Prostate gland (tissue), 2 donors: ENCODE results near the gene BTBD9.

Experiments
- POLR2A ChIP-seq: fragments of 450-650 bp; IDR thresholded peaks from one replicate; pipeline ENCODE4 v1.6.1; 2016; ENCODE audit warnings: antibody characterized with exemption, mild to moderate bottlenecking
- POLR2AphosphoS5 ChIP-seq: sonication (generic); formaldehyde crosslinking; IDR thresholded peaks from one replicate; pipeline ENCODE4 v1.6.1; 2017; ENCODE audit warnings: antibody characterized with exemption
- TF ChIP-seq, protein P1 (sequence below), 4 experiments: fragments of 200-600 bp in 2 of 4; fragments of 450-650 bp in 2 of 4; sonication (generic) in 2 of 4; IDR thresholded peaks; 1 replicate in 3 of 4; 2 replicates in 1 of 4; pipeline ENCODE4 v1.5.1; 2016 to 2019; ENCODE audit warnings: antibody characterized with exemption in 4 of 4, mild to moderate bottlenecking in 2 of 4, moderate library complexity in 2 of 4

DNA sequence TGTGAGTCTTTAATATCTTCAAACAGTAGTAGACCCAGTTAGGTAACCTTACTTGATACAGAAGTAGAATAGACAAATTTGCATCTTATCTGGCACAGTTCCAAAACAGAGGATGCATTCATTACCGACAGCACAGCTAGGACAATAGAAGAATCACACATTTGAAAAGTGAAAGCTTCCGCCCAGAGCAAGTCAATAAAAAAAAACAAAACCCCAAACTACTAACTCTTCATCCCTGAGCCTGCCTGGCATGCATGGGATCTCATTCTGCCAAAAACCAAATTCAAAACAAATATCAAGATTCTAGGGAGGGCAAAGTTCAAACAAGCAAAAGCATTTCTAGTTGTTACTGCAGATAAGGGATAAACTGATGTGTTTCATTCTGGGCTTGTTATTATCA, 235.4 kb downstream of the BTBD9 start:
- TF ChIP-seq, protein P1, sequence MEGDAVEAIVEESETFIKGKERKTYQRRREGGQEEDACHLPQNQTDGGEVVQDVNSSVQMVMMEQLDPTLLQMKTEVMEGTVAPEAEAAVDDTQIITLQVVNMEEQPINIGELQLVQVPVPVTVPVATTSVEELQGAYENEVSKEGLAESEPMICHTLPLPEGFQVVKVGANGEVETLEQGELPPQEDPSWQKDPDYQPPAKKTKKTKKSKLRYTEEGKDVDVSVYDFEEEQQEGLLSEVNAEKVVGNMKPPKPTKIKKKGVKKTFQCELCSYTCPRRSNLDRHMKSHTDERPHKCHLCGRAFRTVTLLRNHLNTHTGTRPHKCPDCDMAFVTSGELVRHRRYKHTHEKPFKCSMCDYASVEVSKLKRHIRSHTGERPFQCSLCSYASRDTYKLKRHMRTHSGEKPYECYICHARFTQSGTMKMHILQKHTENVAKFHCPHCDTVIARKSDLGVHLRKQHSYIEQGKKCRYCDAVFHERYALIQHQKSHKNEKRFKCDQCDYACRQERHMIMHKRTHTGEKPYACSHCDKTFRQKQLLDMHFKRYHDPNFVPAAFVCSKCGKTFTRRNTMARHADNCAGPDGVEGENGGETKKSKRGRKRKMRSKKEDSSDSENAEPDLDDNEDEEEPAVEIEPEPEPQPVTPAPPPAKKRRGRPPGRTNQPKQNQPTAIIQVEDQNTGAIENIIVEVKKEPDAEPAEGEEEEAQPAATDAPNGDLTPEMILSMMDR (IDR thresholded peaks at IDR 0.05), result no peak
- TF ChIP-seq POLR2AphosphoS5 (no peak), POLR2A (no peak)
